GM10847 (cell line): ENCODE results near the gene FANCC.

ENCODE experiments used
- POLR2A ChIP-seq: IDR thresholded peaks from 2 replicates; pipeline ENCODE4 v1.6.1; 2011; ENCODE audit not compliant: insufficient read length; ENCODE audit errors: extremely low read depth

FANCC gene

GRCh38 chr9:95082401-95083084, 235.0 kb downstream of the FANCC start:
- no peak for TF ChIP-seq POLR2A

GRCh38 chr9:95081998-95082397, 235.5 kb downstream of the FANCC start:
- TF ChIP-seq POLR2A: no peak

GRCh38 chr9:95080961-95081647, 236.4 kb downstream of the FANCC start:
- no peak for TF ChIP-seq POLR2A

DNA sequence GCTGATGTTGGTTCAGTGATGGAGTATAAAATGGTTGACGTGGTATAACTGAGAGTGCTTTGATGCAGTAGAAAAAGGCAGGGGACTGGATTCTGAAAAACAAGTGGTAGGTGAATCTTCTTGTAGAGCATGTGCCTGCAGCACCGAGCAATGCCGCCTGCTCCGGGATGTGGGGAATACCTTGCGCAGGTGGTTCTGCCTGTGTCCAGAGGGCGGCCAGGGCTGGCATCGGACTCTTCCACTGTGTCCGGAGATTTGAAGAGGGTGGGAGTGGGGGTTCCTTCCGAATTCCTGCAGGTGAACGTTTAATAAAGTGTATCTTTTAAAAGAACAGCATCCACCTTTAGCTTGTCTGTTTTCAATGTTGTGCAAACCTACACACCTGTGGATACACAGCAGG, 238.0 kb downstream of the FANCC start:
- TF ChIP-seq POLR2A: no peak

- no peak for TF ChIP-seq POLR2A
Observed at GRCh38 chr9:95078939-95079338, 238.6 kb downstream of the FANCC start.

DNA sequence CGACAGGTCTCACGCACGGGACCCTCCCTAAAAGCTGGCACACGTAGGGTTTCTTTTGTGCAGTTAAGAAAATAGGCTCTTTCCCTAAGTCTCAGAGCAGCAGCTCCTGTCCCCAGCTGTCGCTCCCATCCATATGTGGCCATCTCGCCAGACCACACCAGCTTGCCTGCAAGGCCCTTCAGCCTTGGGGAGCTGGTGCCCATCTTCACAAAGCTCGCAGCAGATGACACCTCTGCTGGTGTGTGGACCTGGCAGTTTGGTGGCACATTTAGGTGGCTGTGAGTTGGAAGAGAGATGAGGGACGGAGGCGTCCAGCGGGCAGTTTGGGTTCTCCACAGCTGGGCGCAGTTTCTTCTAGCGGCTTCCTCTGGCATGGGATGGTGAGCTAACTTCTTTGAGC, 239.0 kb downstream of the FANCC start:
- no peak for TF ChIP-seq POLR2A

- no peak for TF ChIP-seq POLR2A
Observed at GRCh38 chr9:95077766-95078370, 239.6 kb downstream of the FANCC start.

- no peak for TF ChIP-seq POLR2A
Observed at GRCh38 chr9:95077053-95077765, 240.3 kb downstream of the FANCC start.

GRCh38 chr9:95076696-95077052, 240.8 kb downstream of the FANCC start:
- no peak for TF ChIP-seq POLR2A

DNA sequence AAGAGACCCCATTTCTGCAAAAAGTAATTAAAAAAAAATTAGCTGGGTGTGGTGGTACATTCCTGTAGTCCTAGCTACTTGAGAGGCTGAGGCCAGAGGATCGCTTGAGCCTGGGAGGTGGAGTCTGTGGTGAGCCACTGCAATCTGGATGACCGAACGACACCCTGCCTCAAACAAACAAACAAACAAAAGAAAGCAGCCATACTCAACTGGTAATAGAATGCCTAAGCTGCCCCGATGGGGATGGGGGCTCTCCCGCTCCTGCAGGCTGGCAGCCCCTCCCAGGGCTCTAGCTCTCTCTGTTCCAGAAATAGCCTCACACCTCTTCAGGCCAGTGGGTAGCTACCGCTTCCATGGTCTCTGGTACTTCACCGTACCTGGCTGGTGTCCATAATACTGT, 241.8 kb downstream of the FANCC start:
- no peak for TF ChIP-seq POLR2A

GRCh38 chr9:95074632-95075031, 242.9 kb downstream of the FANCC start:
- no peak for TF ChIP-seq POLR2A

GRCh38 chr9:95073918-95074317, 243.6 kb downstream of the FANCC start:
- no peak for TF ChIP-seq POLR2A

GRCh38 chr9:95073042-95073607, 244.4 kb downstream of the FANCC start:
- TF ChIP-seq POLR2A: no peak

- no peak for TF ChIP-seq POLR2A
Observed at GRCh38 chr9:95071925-95072324, 245.6 kb downstream of the FANCC start.

DNA sequence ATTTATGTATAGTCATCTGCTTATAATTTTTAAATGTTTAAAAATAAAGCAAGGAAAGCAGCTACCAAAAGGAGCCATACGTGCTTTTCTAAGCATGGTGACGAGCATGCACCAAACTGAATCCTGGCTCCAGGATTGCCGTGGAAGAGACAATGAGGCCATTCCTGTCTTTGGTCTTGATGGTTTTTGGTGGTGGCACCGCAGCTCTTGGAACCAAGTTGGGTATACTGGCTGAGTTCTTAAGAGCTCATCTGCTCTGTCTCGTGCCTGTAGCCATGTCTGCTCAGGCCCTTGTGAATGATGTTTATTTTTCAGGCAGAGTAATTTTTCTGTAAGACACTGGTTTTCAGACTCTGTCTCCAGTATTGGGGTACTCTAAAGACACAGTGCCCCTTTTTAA, 246.1 kb downstream of the FANCC start:
- TF ChIP-seq POLR2A: no peak

DNA sequence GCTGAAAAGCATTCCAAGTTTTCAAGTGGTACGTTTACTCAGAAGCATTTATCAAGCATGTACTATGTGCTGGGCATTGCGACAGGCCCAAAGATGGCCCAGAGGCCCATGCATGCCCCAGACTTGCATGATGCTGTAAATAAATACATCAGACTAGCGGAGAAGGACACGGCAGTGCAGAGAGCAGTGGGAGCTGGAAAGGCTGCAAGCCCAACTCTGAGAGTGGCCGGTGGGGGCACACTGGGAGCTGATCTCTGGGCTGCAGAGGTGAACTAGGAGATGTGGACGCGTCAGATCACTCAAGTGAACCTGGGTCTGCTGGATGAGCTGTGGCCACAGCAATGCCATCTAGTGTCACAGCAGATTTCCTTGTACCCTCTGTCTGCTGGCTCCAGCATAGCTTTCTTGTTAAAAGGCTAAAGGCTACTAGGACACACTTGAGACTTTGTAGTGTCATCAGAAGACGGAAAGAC, 246.9 kb downstream of the FANCC start:
- no peak for TF ChIP-seq POLR2A

GRCh38 chr9:95067897-95068296, 249.6 kb downstream of the FANCC start:
- TF ChIP-seq POLR2A: no peak
